Neural progenitor cell (in vitro differentiated cells): Measurements from ENCODE around the gene SYNPR. TPM values are rescaled to one million over a fixed set of nuclear protein-coding genes. Genes with fewer than 3 reads are reported as not detected.

Source experiments
- DNase-seq: peaks from one replicate; pipeline ENCODE4 v3.0.0-alpha.2; 2016; ENCODE audit warnings: low spot score
- H2AFZ ChIP-seq: fragments of 200-600 bp; sonication (generic); replicated peaks from 2 replicates; pipeline ENCODE4 v1.6.1; 2016; ENCODE audit warnings: antibody characterized with exemption
- H3F3A ChIP-seq: fragments of 200-600 bp; sonication (generic); 2 replicates; pipeline ENCODE4 v1.6.1; 2016; ENCODE audit warnings: antibody characterized with exemption, low read depth
- H3K27ac ChIP-seq: fragments of 200-600 bp; sonication (generic); 2 replicates; pipeline ENCODE4 v1.5.1; 2016; ENCODE audit warnings: mild to moderate bottlenecking
- H3K27me3 ChIP-seq: fragments of 200-600 bp; sonication (generic); 2 replicates; pipeline ENCODE4 v1.6.1; 2016; ENCODE audit warnings: mild to moderate bottlenecking, moderate library complexity
- H3K36me3 ChIP-seq: fragments of 200-600 bp; sonication (generic); 2 replicates; pipeline ENCODE4 v1.5.1; 2016
- H3K4me1 ChIP-seq: fragments of 200-600 bp; sonication (generic); 2 replicates; pipeline ENCODE4 v1.6.1; 2016; ENCODE audit warnings: mixed run types
- H3K4me2 ChIP-seq: fragments of 200-600 bp; sonication (generic); 2 replicates; pipeline ENCODE4 v1.6.1; 2016
- H3K4me3 ChIP-seq: fragments of 200-600 bp; sonication (generic); 2 replicates; pipeline ENCODE4 v1.5.1; 2016
- H3K79me2 ChIP-seq: fragments of 200-600 bp; sonication (generic); 2 replicates; pipeline ENCODE4 v1.6.1; 2016; ENCODE audit warnings: low read depth
- H3K9ac ChIP-seq: fragments of 200-600 bp; sonication (generic); 2 replicates; pipeline ENCODE4 v1.6.1; 2016
- H3K9me3 ChIP-seq: fragments of 200-600 bp; sonication (generic); 2 replicates; pipeline ENCODE4 v1.5.1; 2016; ENCODE audit warnings: low read depth
- H4K20me1 ChIP-seq: fragments of 200-600 bp; sonication (generic); 2 replicates; pipeline ENCODE4 v1.6.1; 2016; ENCODE audit warnings: low read depth
- H3K27ac Mint-ChIP-seq: 3 replicates; pipeline ENCODE4 v1.8.0; 2021; ENCODE audit warnings: mixed read lengths
- H3K27me3 Mint-ChIP-seq: 2 replicates; pipeline ENCODE4 v1.8.0; 2022; ENCODE audit warnings: low read depth, mild to moderate bottlenecking, inconsistent platforms, moderate library complexity, mixed read lengths; ENCODE audit not compliant: insufficient read depth
- H3K36me3 Mint-ChIP-seq: 3 replicates; pipeline ENCODE4 v1.8.0; 2021; ENCODE audit warnings: mixed read lengths
- H3K4me1 Mint-ChIP-seq: 3 replicates; pipeline ENCODE4 v1.8.0; 2021; ENCODE audit warnings: mixed read lengths
- H3K4me3 Mint-ChIP-seq: 3 replicates; pipeline ENCODE4 v1.8.0; 2021; ENCODE audit warnings: mild to moderate bottlenecking, moderate library complexity, mixed read lengths
- H3K9me3 Mint-ChIP-seq: 3 replicates; pipeline ENCODE4 v1.8.0; 2020; ENCODE audit warnings: mixed read lengths
- CTCF ChIP-seq: fragments of 200-600 bp; sonication (generic); IDR thresholded peaks from 2 replicates; pipeline ENCODE4 v1.5.1; 2017; ENCODE audit warnings: antibody characterized with exemption, mild to moderate bottlenecking
- EZH2 ChIP-seq: fragments of 200-600 bp; sonication (generic); IDR thresholded peaks from 2 replicates; pipeline ENCODE4 v1.6.1; 2017; ENCODE audit warnings: antibody characterized with exemption, mild to moderate bottlenecking, moderate library complexity
- EZH2phosphoT487 ChIP-seq: fragments of 200-600 bp; sonication (generic); IDR thresholded peaks from 2 replicates; pipeline ENCODE4 v1.6.1; 2017; ENCODE audit warnings: antibody characterized with exemption
- total RNA-seq: library from RNA; depleted of rRNA; stranded (reverse); fragments of >200 nt; gene quantifications from 2 replicates; pipeline ENCODE4 v1.2.3, GENCODE V29; 2015; ENCODE audit warnings: low replicate concordance

The SYNPR gene
- total RNA-seq, 1 donor from 2014 or later: 0.30 TPM

- Histone ChIP-seq H3K27ac (no peak overlapping the region), H3K4me1 (no peaks in the 10 kb centered on the region), H3K9me3 (no peaks in the 10 kb centered on the region), H3F3A (no peaks in the 10 kb centered on the region), H3K4me2 (no peak overlapping the region), H3K36me3 (no peaks in the 10 kb centered on the region), H2AFZ (no peak overlapping the region), H3K9ac (no peak overlapping the region), H3K4me3 (no peak overlapping the region), H4K20me1 (no peaks in the 10 kb centered on the region), H3K27me3 (no peaks in the 10 kb centered on the region), H3K79me2 (no peaks in the 10 kb centered on the region)
- TF ChIP-seq EZH2phosphoT487 (no peak), CTCF (no peak), EZH2 (no peak)
- Mint-ChIP-seq H3K4me1 (peaks cover 19% of the 10 kb centered on the region), H3K27me3 (peaks cover 4% of the 10 kb centered on the region), H3K4me3 (no peak overlapping the region), H3K9me3 (no peaks in the 10 kb centered on the region), H3K27ac (peak overlapping the region; percentile 3), H3K36me3 (no peaks in the 10 kb centered on the region)
- DNase-seq: no peak
Observed at GRCh38 chr3:63352008-63352279, 73.8 kb downstream of the SYNPR start.

- no peak overlapping the region for H3K4me3 ChIP-seq
- peaks cover 3% of the 10 kb centered on the region for H3K36me3 ChIP-seq
- no peak overlapping the region for H3K4me2 ChIP-seq
- no peak overlapping the region for H3K9ac ChIP-seq
- H3K9me3 Mint-ChIP-seq: no peaks in the 10 kb centered on the region
- H3K9me3 ChIP-seq: no peaks in the 10 kb centered on the region
- no peaks in the 10 kb centered on the region for H3K4me1 ChIP-seq
- H3K4me3 Mint-ChIP-seq: no peak overlapping the region
- H3K27ac ChIP-seq: no peak overlapping the region
- H3F3A ChIP-seq: no peaks in the 10 kb centered on the region
- no peak overlapping the region for H2AFZ ChIP-seq
- H3K27me3 ChIP-seq: no peaks in the 10 kb centered on the region
- H3K36me3 Mint-ChIP-seq: no peaks in the 10 kb centered on the region
- H3K4me1 Mint-ChIP-seq: peaks cover 19% of the 10 kb centered on the region
- peaks cover 2% of the 10 kb centered on the region for H3K27me3 Mint-ChIP-seq
- no peak for DNase-seq
- no peaks in the 10 kb centered on the region for H4K20me1 ChIP-seq
- no peaks in the 10 kb centered on the region for H3K79me2 ChIP-seq
- TF ChIP-seq CTCF: no peak
- no peak for TF ChIP-seq EZH2
- no peak for TF ChIP-seq EZH2phosphoT487
- no peak overlapping the region for H3K27ac Mint-ChIP-seq
Observed at GRCh38 chr3:63353383-63353782, 75.3 kb downstream of the SYNPR start.

- Histone ChIP-seq H3K79me2 (no peaks in the 10 kb centered on the region), H3K9me3 (no peaks in the 10 kb centered on the region), H4K20me1 (no peaks in the 10 kb centered on the region), H3K4me1 (no peaks in the 10 kb centered on the region), H2AFZ (no peak overlapping the region), H3K27ac (no peak overlapping the region), H3K9ac (no peak overlapping the region), H3F3A (no peaks in the 10 kb centered on the region), H3K4me2 (no peak overlapping the region), H3K36me3 (peaks cover 4% of the 10 kb centered on the region), H3K4me3 (no peak overlapping the region), H3K27me3 (no peaks in the 10 kb centered on the region)
- Mint-ChIP-seq H3K4me3 (no peak overlapping the region), H3K9me3 (no peaks in the 10 kb centered on the region), H3K4me1 (peaks cover 19% of the 10 kb centered on the region), H3K27ac (no peak overlapping the region), H3K36me3 (no peaks in the 10 kb centered on the region), H3K27me3 (peaks cover 2% of the 10 kb centered on the region)
- no peak for DNase-seq
- no peak for TF ChIP-seq EZH2
- no peak for TF ChIP-seq CTCF
- no peak for TF ChIP-seq EZH2phosphoT487
Observed at GRCh38 chr3:63354160-63354559, 76.1 kb downstream of the SYNPR start.

GRCh38 chr3:63355809-63356208 lies 77.7 kb downstream of the SYNPR start:
- no peak overlapping the region for H3K9ac ChIP-seq
- H3K36me3 Mint-ChIP-seq: no peaks in the 10 kb centered on the region

More at GRCh38 chr3:63355809-63356208, 77.7 kb downstream of the SYNPR start:
- no peak overlapping the region for H3K27ac ChIP-seq
- H3K27me3 ChIP-seq: no peaks in the 10 kb centered on the region
- peaks cover 4% of the 10 kb centered on the region for H3K36me3 ChIP-seq
- H3K79me2 ChIP-seq: no peaks in the 10 kb centered on the region
- no peaks in the 10 kb centered on the region for H3K9me3 ChIP-seq
- H3K4me1 Mint-ChIP-seq: peaks cover 10% of the 10 kb centered on the region
- H3K4me3 ChIP-seq: no peak overlapping the region
- H3K4me1 ChIP-seq: no peaks in the 10 kb centered on the region
- H3K27ac Mint-ChIP-seq: no peak overlapping the region
- H3F3A ChIP-seq: no peaks in the 10 kb centered on the region
- no peak overlapping the region for H2AFZ ChIP-seq
- no peaks in the 10 kb centered on the region for H4K20me1 ChIP-seq
- no peak for TF ChIP-seq EZH2phosphoT487
- no peak for TF ChIP-seq EZH2
- no peak for TF ChIP-seq CTCF
- no peak overlapping the region for H3K4me3 Mint-ChIP-seq
- H3K27me3 Mint-ChIP-seq: peaks cover 2% of the 10 kb centered on the region
- H3K4me2 ChIP-seq: no peak overlapping the region
- H3K9me3 Mint-ChIP-seq: no peaks in the 10 kb centered on the region
- no peak for DNase-seq
